AG04449 (cell line): ENCODE results near the gene ROBO2.

ENCODE experiments used
- CTCF ChIA-PET: fragments of 350-600 bp; formaldehyde crosslinking; extraction: SDS; loops from one replicate; lab custom pipeline; 2021; ENCODE audit warnings: antibody characterized with exemption; lab: Yijun Ruan, JAX
- POLR2A ChIA-PET: fragments of 400-600, 350-600 bp; formaldehyde crosslinking; extraction: SDS; loops from one replicate; lab custom pipeline; 2020; ENCODE audit warnings: antibody characterized with exemption, inconsistent platforms; lab: Yijun Ruan, JAX
- DNase-seq: peaks from one replicate; pipeline ENCODE4 v3.0.0-alpha.2; 2010; ENCODE audit warnings: low read depth, low spot score
- H3K4me3 ChIP-seq: 2 replicates; pipeline ENCODE4 v1.5.1; 2011; ENCODE audit warnings: low read depth, mild to moderate bottlenecking, control low read depth, low read length
- CTCF ChIP-seq: IDR thresholded peaks from one replicate; pipeline ENCODE4 v1.5.1; 2011; ENCODE audit warnings: mild to moderate bottlenecking, moderate library complexity, low read length, control low read depth, inconsistent platforms; ENCODE audit not compliant: insufficient read depth; ENCODE audit errors: missing control alignments

ROBO2 gene

GRCh38 chr3:77283108-77283507, 243.2 kb downstream of the ROBO2 start:
- H3K4me3 ChIP-seq: no peak overlapping the region
- ChIA-PET POLR2A (no interaction called here), CTCF (no interaction called here)
- no peak for DNase-seq
- no peak for TF ChIP-seq CTCF

GRCh38 chr3:77288348-77288747, 248.4 kb downstream of the ROBO2 start:
- no peak for DNase-seq
- CTCF ChIA-PET: no interaction called here
- TF ChIP-seq CTCF: no peak
- POLR2A ChIA-PET: no interaction called here
- no peak overlapping the region for H3K4me3 ChIP-seq

- DNase-seq: no peak
- no peak for TF ChIP-seq CTCF
Observed at GRCh38 chr3:77296527-77296926, 256.6 kb downstream of the ROBO2 start.

GRCh38 chr3:77298417-77298816, 258.5 kb downstream of the ROBO2 start:
- CTCF ChIA-PET: no interaction called here
- H3K4me3 ChIP-seq: no peak overlapping the region
- DNase-seq: no peak
- TF ChIP-seq CTCF: no peak
- POLR2A ChIA-PET: no interaction called here

More at GRCh38 chr3:77296527-77296926, 256.6 kb downstream of the ROBO2 start:
- no peak overlapping the region for H3K4me3 ChIP-seq
- POLR2A ChIA-PET: no interaction called here
- CTCF ChIA-PET: no interaction called here

GRCh38 chr3:77303955-77304699, 264.2 kb downstream of the ROBO2 start:
- DNase-seq: no peak
- ChIA-PET POLR2A (no interaction called here), CTCF (no interaction called here)
- no peak overlapping the region for H3K4me3 ChIP-seq
- no peak for TF ChIP-seq CTCF

- no peak overlapping the region for H3K4me3 ChIP-seq
- no peak for TF ChIP-seq CTCF
- CTCF ChIA-PET: no interaction called here
- no peak for DNase-seq
- POLR2A ChIA-PET: no interaction called here
Observed at GRCh38 chr3:77304700-77305021, 264.8 kb downstream of the ROBO2 start.
